ENCODE measurements around the gene MIPOL1. TPM values are rescaled to one million over a fixed set of nuclear protein-coding genes. Genes with fewer than 3 reads are reported as not detected.

MIPOL1 gene
- total RNA-seq, 1 experiment from 2014 or later = 15.4 TPM

DNA sequence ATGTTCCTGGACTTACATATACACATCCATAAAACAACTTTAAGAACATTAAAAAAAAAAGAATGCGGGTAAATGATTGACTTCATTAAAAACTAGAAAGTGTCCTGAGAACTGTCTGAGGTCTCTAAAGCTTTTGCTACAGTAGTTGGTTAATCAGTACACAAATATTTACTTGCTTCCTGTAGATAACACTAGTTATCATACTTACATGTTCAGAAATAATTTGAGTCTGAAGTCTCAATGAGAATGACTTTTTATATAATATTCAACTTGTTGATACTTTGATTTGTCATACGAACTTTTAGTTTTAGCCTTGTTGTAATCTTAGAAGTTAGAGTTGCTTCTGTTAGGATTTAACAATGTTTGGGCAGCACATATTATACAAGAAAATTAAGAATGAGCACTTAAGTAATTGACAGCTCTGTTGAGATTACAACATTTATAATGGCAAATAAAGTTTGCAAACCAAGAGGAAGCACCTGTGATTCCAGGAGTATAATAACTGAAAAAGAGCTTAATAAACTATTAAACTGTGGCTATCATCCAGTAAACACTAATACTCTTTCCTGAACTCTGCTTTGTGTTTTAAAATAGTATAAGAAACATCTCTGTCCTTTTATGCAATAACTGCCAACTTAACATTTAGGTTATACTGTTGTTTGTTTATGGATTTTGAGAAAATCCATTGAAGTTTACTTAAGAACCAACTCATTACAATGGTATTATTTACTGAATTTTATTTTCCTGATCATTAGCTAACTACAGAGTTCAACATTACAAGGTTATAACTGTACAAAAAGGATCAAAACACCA lies 131.7 kb downstream of the MIPOL1 start:
- H2AFZ ChIP-seq (ENCODE audit: low read depth, low read length, poor library complexity, severe bottlenecking) = no peak overlapping the region
- H3K79me2 ChIP-seq (ENCODE audit: insufficient read depth, low read length) = no peaks in the 10 kb centered on the region
- H3K4me3 ChIP-seq (replicated peaks in 1 of 2; ENCODE audit: low read depth in 1 of 2, low read length in 2 of 2) = no peak overlapping the region
- ATAC-seq = no peak
- POLR2A ChIA-PET = no interaction called here
- H3K27me3 ChIP-seq (ENCODE audit: insufficient read depth, low read length) = no peaks in the 10 kb centered on the region
- BruUV-seq (replicated peaks) = no TSS peak
- CTCF ChIA-PET = no interaction called here
- no peaks in the 10 kb centered on the region for H4K20me1 ChIP-seq (ENCODE audit: insufficient read depth)
- intact Hi-C loops (cut with micrococcal nuclease) = no loop called here
- RAD21 ChIA-PET (ENCODE audit: low non-redundant PET in 1 of 2, low total read pairs in 2 of 2, uncharacterized antibody in 2 of 2, unreplicated experiment in 2 of 2) = no interaction called here
- no peaks in the 10 kb centered on the region for H3K4me1 ChIP-seq (ENCODE audit: control insufficient read depth in 1 of 2, insufficient read depth in 2 of 2, low read length in 2 of 2)
- no peak overlapping the region for H3K9ac ChIP-seq (ENCODE audit: low read length)
- no peak for TF ChIP-seq EZH2phosphoT487 (IDR thresholded peaks at IDR 0.05; ENCODE audit: borderline replicate concordance)
- no peak for TF ChIP-seq YY1 (IDR thresholded peaks at IDR 0.05; ENCODE audit: extremely low read depth, insufficient replicate concordance, low read depth, low read length)
- TF ChIP-seq SIN3A (IDR thresholded peaks at IDR 0.05; ENCODE audit: low read depth) = no peak
- no peak for TF ChIP-seq TCF7L2 (IDR thresholded peaks at IDR 0.05; ENCODE audit: borderline replicate concordance, extremely low read depth, insufficient read depth, insufficient read length)
- no peak for TF ChIP-seq CTCF (IDR thresholded peaks at IDR 0.05 in 2 of 3, conservative IDR thresholded peaks at IDR 0.05 in 1 of 3; ENCODE audit: borderline replicate concordance in 1 of 3, insufficient read depth in 1 of 3, low read depth in 2 of 3, low read length in 2 of 3)
- TF ChIP-seq ELF1 (IDR thresholded peaks at IDR 0.05; ENCODE audit: borderline replicate concordance, low read depth) = no peak
- TF ChIP-seq ZFX (IDR thresholded peaks at IDR 0.05) = no peak
- no peak for TF ChIP-seq SRF (IDR thresholded peaks at IDR 0.05; ENCODE audit: low read depth)
- no peak for TF ChIP-seq SP1 (IDR thresholded peaks at IDR 0.05; ENCODE audit: low read depth)
- TF ChIP-seq EZH2 (IDR thresholded peaks at IDR 0.05) = no peak
- TF ChIP-seq REST (IDR thresholded peaks at IDR 0.05; ENCODE audit: low read depth) = no peak
- TF ChIP-seq ZNF274 (IDR thresholded peaks at IDR 0.05; ENCODE audit: low read depth, low read length) = no peak
- TF ChIP-seq EGR1 (IDR thresholded peaks at IDR 0.05; ENCODE audit: low read depth) = no peak
- TF ChIP-seq CBX3 (IDR thresholded peaks at IDR 0.05; ENCODE audit: low read depth) = no peak
- TF ChIP-seq, protein P1, sequence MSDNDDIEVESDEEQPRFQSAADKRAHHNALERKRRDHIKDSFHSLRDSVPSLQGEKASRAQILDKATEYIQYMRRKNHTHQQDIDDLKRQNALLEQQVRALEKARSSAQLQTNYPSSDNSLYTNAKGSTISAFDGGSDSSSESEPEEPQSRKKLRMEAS (IDR thresholded peaks at IDR 0.05) = no peak
- no peak for TF ChIP-seq CEBPB (IDR thresholded peaks at IDR 0.05; ENCODE audit: low read depth)
- H3K9me2 ChIP-seq (ENCODE audit: insufficient read depth) = no peaks in the 10 kb centered on the region
- peaks cover 0 to 3% of the 10 kb centered on the region in 2 experiments; a peak in 1 of 4 replicates for H3K9me3 ChIP-seq (ENCODE audit: control insufficient read depth in 1 of 2, insufficient read depth in 1 of 2, low read depth in 1 of 2, low read length in 2 of 2)
- no peaks in the 10 kb centered on the region for H3K36me3 ChIP-seq (ENCODE audit: control insufficient read depth in 1 of 2, insufficient read depth in 2 of 2, low read length in 2 of 2)
- DNase-seq (ENCODE audit: low read depth, low spot score) = no peak
- H3K27ac ChIP-seq (ENCODE audit: low read depth, low read length) = no peak overlapping the region
- H3K4me2 ChIP-seq (ENCODE audit: low read length) = no peak overlapping the region

Measured in HCT116 (cell line).